Lung microvascular endothelial cell (primary cell): Measurements from ENCODE around the gene FBN2. TPM values are rescaled to one million over a fixed set of nuclear protein-coding genes. Genes with fewer than 3 reads are reported as not detected.

Experiments
- DNase-seq, 2 donors: peaks; one replicate each; pipeline versions ENCODE4 v3.0.0 to v3.0.0-alpha.2; 2010; ENCODE audit warnings: low read depth in 2 of 2
- total RNA-seq: library from RNA; depleted of rRNA; stranded (reverse); fragments of >200 nt; gene quantifications from 2 replicates; pipeline ENCODE4 v1.2.1, GENCODE V29; 2014

Gene FBN2
- total RNA-seq, 1 donor from 2014 or later = 0.60 TPM

DNA sequence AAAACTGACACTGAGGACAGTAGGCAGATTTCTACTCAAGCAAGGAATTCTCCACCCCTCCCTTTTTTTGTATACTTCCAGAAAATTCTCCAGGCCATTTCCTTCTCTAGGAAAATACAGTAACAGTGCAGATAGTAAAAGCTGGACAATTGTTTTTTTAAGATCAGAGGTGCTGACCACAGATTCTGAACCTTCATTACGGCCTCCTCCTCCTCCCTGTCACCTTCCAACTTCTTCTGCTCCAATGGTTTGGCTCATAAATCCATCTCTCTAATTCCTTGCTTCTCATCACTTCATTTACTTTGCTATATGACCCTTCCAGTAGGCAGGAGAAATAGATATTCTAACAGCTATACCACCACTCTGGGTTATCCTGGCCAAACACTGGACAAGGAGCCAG, 220.6 kb downstream of the FBN2 start:
- no peak for DNase-seq

DNA sequence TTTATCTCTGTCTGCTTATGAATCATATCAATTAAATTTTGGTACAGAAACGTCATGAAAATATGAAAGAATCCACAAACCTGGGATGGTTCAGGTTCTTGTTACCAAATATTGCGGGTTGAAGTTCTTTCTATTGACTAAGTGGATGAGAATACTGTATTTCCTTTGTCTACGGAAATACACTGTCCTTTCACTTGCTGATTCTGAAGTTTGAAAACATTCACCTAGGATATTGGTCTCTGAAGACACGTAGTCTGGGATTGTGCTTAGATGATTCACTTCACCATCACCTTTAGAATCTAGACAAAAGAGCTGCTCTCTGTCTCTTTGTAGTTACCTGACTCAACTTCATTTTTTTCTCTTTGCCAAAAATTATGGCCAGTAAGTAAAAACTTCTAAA, 222.4 kb downstream of the FBN2 start:
- no peak for DNase-seq

DNA sequence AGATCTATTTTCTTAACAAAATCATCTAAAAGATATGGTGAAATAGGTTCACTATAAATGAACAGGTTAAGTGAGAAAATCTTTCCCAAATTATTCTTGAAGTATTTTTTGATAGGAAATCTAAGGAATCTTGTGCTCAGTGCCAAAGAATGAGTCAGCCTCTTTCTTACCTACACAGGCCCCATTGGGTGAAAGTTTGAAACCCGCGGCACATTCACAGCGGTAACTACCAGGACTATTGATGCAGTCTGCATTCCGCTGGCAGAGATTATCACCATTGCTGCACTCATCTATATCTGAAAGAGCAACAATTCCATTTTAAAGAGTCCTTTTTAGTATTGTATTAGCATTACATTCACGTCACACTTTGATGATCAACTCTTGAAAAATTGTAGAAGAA, 232.7 kb downstream of the FBN2 start:
- DNase-seq = no peak

DNA sequence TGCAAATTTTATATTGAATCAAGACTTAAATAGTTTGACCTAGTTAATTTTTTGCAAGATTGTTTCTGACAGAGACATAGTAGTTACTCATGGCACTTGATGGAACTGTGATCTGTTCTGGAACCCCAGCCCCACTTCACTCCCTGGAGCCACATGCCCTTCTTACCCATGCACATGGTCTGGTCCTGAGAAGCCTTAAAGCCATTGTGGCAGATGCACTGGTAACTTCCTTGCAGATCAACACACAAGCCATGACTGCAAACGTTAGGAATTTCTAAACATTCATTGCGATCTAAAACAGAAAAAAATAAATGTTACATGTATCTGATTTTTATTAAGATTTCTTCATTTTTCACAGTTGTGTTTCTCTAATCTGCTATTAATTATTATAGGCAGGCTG, 233.3 kb downstream of the FBN2 start:
- DNase-seq = no peak

DNA sequence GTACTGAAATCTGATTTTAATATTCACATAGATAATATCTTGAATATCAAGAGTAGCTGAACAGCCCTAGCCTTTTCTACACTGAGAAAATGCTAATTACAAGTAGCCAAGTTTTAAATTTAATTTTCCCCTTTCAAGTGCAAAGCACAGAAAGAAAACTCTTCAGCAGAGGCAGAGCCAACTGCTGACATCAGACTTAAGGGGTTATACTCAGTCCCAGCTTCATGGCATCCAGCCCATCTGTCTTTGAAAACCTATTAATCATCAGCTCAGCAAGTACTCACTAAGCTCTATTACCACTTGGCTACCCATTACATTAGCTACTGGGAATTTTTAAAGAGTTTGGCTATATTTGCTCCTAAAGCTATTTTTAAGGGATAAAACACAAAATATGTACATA, 234.0 kb downstream of the FBN2 start:
- DNase-seq = peak in 1 of 2 donors; percentile 25

DNA sequence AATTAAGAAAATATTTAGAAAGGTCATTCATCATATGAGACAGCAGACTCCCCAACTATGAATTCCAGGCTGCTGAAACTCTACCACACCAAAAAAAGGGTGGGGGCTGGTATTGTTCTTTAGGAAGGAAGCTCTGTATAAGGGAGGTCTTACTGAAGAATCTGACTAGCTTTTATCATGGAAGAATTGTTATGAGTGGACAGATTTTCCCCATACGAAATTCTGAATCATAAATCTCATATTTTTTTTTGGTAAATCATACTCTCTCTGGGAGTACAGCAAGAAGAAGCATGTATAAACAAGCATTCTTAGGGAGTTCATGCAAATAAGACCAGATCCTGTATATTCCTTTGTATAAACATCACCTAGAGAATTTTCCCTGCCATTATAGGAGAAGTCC, 234.5 kb downstream of the FBN2 start:
- no peak for DNase-seq

DNA sequence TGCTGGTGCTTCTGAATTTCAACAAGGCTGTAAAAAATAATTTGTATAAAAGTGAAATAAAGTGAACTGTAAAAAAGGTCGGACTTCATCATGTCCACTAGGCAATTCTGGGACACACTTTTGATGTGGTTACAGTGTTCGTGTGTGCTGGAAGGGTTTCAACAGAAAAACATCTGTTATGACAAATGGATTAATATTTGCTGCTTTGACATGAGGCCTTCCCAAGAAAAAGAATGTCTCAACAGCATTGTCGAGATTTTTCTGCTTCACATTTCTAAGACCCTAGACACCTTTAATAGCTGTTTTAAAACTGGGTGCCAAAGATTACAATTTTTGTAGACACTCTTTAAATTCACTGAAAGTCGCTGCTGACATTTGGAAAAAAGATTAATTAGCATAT, 237.9 kb downstream of the FBN2 start:
- DNase-seq = no peak

DNA sequence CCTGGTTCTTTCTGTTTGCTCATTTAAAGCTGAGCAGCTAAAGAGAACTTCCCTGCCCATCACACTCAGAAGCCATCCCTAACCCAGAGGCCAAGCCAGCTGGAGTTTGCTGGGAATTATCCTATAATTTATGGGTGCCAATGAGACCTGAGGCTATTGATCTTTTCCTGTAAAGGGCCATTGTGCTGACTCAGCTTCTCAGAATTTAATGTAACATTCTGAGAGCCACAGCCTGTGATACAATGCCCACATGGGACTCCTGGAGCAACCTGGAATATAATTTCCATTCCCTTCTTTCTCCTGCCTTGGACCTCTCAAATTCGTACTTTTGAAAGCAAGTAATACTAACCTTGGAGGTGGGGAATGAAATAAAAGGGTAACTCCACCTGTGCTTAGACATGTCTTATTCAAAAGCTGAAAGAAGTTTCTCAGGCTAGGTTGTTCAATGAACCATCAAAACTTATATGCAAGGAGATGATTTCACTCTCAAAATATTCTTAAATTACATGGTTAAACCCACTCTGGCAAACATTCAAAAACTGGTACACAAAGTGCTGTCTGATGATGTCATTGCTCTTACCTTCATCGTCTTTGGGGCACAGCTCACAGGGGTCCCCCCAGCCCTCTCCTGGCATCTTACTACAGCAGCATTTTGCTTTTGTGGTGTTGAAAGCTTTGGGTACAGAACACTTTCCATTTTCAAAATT, 247.7 kb downstream of the FBN2 start:
- no peak for DNase-seq

DNA sequence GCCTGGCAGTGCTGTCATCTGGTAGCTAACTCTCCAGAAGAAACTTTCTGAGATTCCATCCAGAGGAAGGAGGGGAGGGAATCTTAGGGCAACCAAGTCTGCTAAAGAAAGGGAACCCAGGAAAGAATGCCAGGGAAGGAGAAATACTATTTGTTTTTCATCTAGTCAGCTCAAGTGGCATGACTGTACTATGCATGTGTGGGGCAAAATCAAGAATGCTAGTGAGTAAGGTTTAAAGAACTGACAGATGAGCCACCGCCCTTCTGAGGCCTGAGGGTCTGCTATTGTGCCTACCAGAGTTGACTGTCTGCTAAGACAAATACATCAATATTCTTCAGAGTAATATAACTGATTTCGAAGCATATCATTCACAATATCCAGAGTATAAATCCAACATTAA, 250.3 kb downstream of the FBN2 start:
- no peak for DNase-seq

DNA sequence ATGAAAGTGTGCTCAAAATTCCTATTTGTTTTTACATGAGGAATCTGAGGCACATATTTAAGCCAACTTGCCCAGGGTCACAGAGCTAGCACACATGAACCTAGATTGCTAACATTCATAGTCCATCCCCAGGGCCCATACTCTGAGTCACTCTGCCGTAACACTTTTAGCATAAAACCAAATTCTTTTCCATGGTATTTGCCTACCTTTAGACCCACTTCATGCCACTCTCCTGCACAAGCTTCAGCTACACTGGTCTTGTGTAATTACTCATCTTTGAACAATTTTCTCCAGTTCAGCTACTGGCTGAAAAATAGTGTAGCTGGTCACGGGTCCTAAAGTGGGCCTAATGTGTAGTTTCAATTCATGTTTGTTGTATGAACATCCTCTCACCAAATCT, 253.8 kb downstream of the FBN2 start:
- DNase-seq = no peak

DNA sequence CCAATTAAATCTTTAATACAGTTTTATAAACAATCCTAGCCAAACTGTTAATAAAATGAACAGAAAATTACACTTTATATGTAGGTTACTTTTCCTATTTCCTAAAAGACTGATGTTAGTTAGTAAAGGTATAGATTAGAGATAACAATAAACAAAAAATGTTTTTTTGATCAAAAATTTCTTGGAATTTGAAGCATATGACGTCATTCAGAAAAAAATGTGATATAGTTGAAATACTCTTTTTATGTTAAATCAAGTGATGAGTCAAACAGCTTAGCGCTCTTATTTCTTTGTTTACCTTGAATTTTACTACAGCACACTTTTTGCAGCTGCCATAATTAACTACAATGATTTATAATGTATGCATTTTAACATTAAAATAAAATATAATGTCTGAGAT, 258.7 kb downstream of the FBN2 start:
- no peak for DNase-seq

DNA sequence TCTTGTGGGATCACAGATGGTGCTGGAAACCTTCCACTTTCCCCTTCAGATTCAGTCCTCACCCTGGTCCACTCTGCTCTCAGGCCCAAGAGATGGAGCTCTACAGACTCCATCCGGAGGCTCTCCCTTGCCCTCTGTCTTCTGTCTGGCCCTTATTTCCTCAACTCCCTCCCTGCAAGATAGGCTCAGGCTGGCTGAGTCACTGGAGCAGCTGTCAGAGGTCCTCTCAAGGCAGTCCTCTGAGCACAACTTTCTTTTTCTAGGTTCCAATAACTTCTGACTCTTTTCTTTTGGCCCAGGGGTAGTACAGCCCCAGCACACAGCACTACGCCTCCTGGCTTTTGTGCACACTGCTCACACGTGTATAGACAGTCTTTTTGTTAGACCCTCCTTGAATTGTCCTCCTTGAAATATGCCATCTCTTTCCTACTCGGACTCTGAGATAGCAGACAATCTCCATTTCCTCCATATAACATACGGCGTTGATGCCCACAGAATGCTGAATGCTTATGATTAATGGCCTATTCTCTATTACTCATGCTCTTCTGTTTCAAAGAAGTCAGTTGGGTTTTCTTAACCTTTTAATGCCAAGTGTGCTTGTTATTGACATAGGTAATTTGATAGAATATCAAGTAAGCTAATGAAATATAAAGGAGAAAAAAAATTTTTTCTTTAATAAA, 261.4 kb downstream of the FBN2 start:
- peak in 1 of 2 donors; percentile 32 for DNase-seq

DNA sequence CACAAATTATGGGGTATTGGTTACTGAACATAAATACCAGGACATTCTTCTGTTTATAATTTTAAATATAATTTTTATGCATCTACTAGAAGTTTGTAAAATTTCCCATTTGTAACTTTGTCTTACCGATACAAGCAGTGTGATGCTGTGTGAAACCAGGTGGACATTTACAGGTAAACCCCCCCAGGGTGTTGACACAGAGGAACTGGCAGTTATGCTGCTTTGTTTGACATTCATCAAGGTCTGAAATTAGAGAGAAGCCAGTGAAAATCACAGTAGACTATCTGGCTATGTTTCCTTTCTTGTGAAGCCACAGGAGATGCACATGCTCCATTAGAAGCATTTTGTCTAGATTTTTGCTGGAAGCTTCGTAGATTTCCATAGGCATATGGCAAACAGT, 263.6 kb downstream of the FBN2 start:
- DNase-seq = no peak

DNA sequence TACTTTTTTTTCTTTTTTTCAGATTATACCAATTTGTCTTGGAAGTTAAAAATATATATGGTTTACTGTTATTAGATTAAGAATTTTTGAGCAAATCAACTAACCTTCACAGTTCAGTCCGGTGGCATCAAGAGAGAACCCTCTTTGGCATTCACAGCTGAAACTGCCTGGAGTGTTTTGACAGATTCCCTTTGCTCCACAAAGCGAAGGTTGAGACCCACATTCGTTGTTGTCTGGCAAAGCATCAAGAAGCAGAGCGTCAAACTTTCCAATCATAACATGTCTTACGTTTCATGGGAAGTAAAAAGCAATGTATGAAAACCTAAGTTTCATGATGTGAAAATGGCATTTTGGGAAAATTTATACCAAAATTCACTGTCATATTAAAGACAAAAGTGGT, 264.3 kb downstream of the FBN2 start:
- DNase-seq = peak in 1 of 2 donors; percentile 1

DNA sequence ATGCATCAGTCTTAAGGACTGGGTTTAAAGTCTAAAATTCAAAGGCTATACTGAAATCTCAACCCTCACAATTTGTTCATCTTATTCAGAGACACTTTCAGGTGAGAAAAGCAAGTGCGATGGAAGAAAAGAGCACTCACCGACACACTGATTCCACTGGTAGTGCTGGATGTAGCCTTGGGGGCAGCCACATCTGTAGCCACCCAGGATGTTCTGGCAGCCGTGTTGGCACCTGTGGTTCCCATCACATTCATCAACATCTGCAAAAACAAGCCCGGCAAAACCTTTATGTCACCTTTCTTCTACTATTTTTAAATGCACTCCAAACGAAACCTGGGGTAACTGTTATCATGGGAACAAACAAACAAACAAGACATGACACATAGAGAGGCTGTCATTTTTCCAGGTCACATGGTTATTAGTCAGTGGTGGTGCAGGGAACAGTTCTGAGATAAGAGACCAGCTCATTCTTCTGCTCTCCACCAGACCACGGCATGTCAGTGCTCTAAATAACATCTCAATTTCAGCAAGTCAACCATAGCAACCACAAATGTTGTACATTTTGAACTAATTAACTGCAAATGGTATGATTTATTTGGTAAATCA, 266.1 kb downstream of the FBN2 start:
- peak; percentile 15 to 50 for DNase-seq

DNA sequence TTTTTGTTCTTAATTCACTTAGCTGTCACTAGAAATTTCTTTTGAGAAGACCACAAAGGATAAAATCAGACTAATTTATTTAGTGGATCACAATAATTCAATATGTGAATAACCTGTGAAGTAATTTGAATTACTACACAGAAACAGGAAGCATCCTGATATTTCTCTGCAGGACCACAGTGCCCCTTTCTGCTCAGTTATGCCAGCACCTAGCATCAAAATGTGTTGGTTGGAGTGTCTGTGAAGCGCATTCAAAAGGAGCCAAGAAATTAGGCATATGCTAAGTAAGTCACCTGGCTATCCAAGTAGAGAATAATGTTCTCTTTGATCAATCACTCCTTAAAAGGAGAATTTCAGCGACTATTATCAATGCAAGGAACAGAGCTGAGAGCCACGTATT, 267.0 kb downstream of the FBN2 start:
- no peak for DNase-seq

DNA sequence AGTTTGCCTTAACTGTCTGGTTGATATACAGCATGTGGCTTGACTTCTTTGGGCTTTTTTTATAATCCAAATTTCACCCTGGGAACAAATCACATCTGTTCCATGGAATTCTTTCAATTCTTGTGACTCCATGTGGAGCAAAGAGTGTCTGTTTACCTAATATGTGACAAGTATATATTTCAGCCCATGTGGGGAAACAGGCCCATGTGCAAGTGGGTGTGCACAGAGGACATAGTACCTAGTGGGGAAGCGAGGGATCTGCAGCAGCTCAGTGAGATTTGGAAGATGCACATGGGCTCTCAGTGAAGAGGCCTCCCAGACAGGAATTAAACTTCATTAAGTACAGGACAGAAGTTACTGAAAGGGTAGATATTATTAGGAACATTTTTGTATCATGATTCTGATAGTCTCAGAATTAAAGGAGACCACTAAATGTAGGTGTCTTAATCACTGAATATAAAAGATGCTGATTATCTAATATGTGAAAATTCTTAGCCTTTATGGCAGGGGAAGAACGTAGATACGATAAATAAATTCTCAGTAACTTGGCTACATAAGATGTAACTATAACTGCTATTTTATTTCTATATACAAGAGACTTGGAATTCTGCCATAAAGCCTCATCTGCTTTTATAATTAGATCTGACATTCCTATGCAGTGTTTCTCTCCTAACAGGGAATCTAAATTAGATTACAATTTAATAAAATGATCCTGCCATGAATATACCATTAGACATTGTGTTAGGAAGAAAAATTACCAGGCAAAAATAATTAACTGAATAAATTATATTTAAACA, 273.3 kb downstream of the FBN2 start:
- no peak for DNase-seq

DNA sequence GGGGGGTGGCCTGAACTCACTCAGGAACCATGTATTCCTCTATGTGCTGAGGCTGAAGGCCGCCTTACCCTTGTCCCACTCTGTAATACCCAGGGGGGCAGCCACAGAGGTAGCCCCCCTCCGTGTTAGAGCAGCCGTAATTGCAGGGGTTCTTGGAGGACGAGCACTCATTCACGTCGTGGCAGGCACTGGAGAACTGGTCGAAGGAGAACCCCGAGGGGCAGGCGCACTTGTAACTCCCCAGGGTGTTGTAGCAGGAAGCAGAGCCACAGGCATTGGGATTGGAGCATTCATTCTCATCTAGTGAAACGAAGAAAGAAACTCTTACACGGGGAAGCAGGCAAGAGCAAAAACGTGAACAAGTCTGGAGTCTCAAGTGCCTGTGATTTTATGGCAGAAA, 274.7 kb downstream of the FBN2 start:
- DNase-seq = no peak

DNA sequence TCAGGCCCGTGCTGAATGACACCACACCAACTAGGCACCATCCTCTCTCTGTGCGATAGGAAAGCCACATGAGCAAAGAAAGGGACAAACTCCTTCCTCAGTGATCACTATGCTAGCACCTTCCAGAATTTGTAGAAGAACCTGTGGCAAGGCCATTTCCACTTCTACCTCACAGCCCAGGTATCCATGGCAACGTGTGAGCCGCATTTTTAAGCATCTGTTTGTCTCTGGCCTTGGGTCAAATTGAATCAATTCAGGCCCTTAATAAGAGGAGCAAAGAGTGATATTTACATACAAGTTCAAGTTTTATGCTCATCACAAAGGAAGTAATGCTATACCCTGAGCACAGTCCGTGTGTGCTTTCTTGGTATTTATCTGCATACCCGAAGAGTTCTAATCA, 275.1 kb downstream of the FBN2 start:
- no peak for DNase-seq

DNA sequence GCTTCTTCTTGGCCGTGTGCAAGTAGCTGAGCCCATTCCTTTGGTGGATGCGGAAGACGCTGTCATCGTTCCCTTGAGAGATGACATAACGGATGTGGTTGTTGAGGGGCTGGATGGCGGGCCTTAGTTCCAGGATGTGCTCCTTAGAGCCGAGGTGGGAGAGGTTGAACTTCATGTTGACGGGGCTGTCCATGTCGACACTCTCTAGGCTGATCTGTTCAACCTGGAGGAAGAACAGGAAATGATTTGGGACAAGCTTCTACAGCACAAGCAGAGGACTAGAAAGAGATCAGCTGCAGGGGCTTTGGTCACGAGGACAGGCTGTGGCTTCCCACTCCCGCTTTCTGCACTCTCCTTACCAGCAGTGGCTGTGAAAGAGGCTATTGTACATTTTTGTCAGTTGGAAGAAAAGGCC, 278.4 kb downstream of the FBN2 start:
- DNase-seq = no peak

DNA sequence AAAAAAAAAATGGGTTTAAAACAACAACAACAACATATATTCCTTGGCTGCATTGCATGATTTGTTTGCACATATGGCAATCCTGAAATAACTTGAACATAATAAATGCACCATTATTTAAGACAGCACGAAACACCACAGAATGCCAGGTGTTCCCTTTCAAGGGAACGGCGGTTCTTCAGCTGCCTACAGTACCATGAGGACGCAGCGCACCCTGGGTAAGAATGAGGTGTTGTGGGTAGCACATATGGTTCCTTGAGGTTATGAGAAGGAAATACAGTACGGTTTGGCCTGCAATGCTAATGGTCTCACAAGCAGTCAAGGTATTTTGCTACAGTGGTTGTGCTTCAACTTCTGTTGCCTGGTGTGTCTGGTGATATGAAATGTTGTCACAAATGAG, 279.7 kb downstream of the FBN2 start:
- no peak for DNase-seq

DNA sequence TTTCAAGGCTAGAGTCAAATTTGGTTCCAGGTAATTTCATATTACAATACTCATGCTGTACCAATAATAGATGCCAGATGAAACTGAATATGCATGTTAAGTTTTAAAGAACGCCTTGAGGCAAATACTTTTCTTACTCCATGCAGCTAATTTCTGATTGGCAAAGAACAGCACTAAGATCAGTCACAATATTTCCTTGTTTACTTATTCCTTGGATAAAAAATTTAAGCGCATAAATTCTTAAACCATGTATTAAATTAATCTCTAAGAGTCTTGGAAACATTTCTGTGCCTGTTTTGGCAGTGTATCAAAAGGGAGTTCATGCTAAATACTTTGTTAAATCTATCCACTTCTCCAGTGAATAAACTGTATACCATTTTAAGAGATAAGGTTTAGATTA, 281.0 kb downstream of the FBN2 start:
- DNase-seq = no peak
